ENCODE results near the gene ENDOG. TPM values are rescaled to one million over a fixed set of nuclear protein-coding genes. Genes with fewer than 3 reads are reported as not detected.

The ENDOG gene
- total RNA-seq, 2 donors from 2014 or later = 22.4 to 24.9 TPM

- WGBS, 2 donors = 90 to 94% methylated on average over 9 to 10 of the region's 10 CpGs
- Histone ChIP-seq H3K4me1 (peaks cover 12% of the 10 kb centered on the region), H3K4me3 (no peak overlapping the region), H3K36me3 (replicated peaks in 1 of 2; ENCODE audit: insufficient read depth in 1 of 2, low read depth in 2 of 2) (no peaks in the 10 kb centered on the region), H3K9me3 (no peaks in the 10 kb centered on the region), H3K27me3 (no peaks in the 10 kb centered on the region), H3K27ac (no peak overlapping the region)
- TF ChIP-seq CTCF (IDR thresholded peaks at IDR 0.05) (no peak), POLR2A (IDR thresholded peaks at IDR 0.05) (no peak)
- DNase-seq (no peak), ATAC-seq (no peak)
- intact Hi-C loops (cut with DNase I) = no loop called here
Measured at GRCh38 chr9:128833696-128834095, 15.4 kb downstream of the ENDOG start.

- TF ChIP-seq CTCF (IDR thresholded peaks at IDR 0.05) = no peak
- no peak for TF ChIP-seq POLR2A (IDR thresholded peaks at IDR 0.05)
- no peaks in the 10 kb centered on the region for H3K36me3 ChIP-seq (replicated peaks in 1 of 2; ENCODE audit: insufficient read depth in 1 of 2, low read depth in 2 of 2)
- no peaks in the 10 kb centered on the region for H3K27me3 ChIP-seq
- WGBS, 2 donors = 88 to 92% methylated on average over 9 to 22 of the region's 28 CpGs
- no peak for ATAC-seq
- no peak overlapping the region for H3K4me3 ChIP-seq
- no peak overlapping the region for H3K27ac ChIP-seq
- intact Hi-C loops (cut with DNase I) = no loop called here
- no peaks in the 10 kb centered on the region for H3K4me1 ChIP-seq
- no peaks in the 10 kb centered on the region for H3K9me3 ChIP-seq
- DNase-seq = no peak
Measured at GRCh38 chr9:128835246-128836210, 17.2 kb downstream of the ENDOG start.

- Histone ChIP-seq H3K27ac (no peak overlapping the region), H3K27me3 (no peaks in the 10 kb centered on the region), H3K9me3 (no peaks in the 10 kb centered on the region), H3K4me3 (no peak overlapping the region), H3K36me3 (replicated peaks in 1 of 2; ENCODE audit: insufficient read depth in 1 of 2, low read depth in 2 of 2) (no peaks in the 10 kb centered on the region), H3K4me1 (no peaks in the 10 kb centered on the region)
- DNase-seq = no peak
- WGBS, 2 donors = 92 to 93% methylated on average over 11 to 14 of the region's 14 CpGs
- TF ChIP-seq POLR2A (IDR thresholded peaks at IDR 0.05) = no peak
- TF ChIP-seq CTCF (IDR thresholded peaks at IDR 0.05) = no peak
- intact Hi-C loops (cut with DNase I) = no loop called here
- ATAC-seq = no peak
Measured at GRCh38 chr9:128836509-128837145, 18.3 kb downstream of the ENDOG start.

- no peaks in the 10 kb centered on the region for H3K4me1 ChIP-seq
- H3K36me3 ChIP-seq (replicated peaks in 1 of 2; ENCODE audit: insufficient read depth in 1 of 2, low read depth in 2 of 2) = no peaks in the 10 kb centered on the region
- DNase-seq (no peak), ATAC-seq (no peak)
- no peaks in the 10 kb centered on the region for H3K27me3 ChIP-seq
- WGBS, 2 donors = 76% methylated on average over 3 of the region's 3 CpGs; no CpG with 5 or more reads in 1 of the 2 donors
- TF ChIP-seq POLR2A (IDR thresholded peaks at IDR 0.05) (no peak), CTCF (IDR thresholded peaks at IDR 0.05) (no peak)
- no peak overlapping the region for H3K27ac ChIP-seq
- no peaks in the 10 kb centered on the region for H3K9me3 ChIP-seq
- H3K4me3 ChIP-seq = no peak overlapping the region
- intact Hi-C loops (cut with DNase I) = no loop called here
Measured at GRCh38 chr9:128838338-128838737, 20.0 kb downstream of the ENDOG start.
